Heart right ventricle (tissue), 16 donors: ENCODE measurements around the gene PJVK. TPM values are rescaled to one million over a fixed set of nuclear protein-coding genes. Genes with fewer than 3 reads are reported as not detected.

ENCODE experiments used
- ATAC-seq, 8 donors: fragments of 200-7000 bp; cut with Tn5 transposase; one replicate each; pipeline ENCODE4 v1.9.1; 2020; ENCODE audit warnings: mild to moderate bottlenecking in 8 of 8, moderate library complexity in 8 of 8, moderate number of reproducible peaks in 1 of 8
- DNase-seq, 2 donors: peaks; one replicate each; pipeline ENCODE4 v3.0.0-alpha.2; 2020
- H3K27ac ChIP-seq, 10 donors: fragments of 200-600 bp; sonication (generic) in 2 of 10; one replicate each; pipeline versions ENCODE4 v1.5.0 to v1.8.0; 2020 to 2022; ENCODE audit warnings: mild to moderate bottlenecking in 3 of 10
- H3K27me3 ChIP-seq, 7 donors: fragments of 200-600 bp; one replicate each; pipeline ENCODE4 v1.8.0; 2021 to 2022; ENCODE audit warnings: mild to moderate bottlenecking in 2 of 7
- H3K36me3 ChIP-seq, 9 donors: fragments of 200-600 bp; sonication (generic) in 1 of 9; one replicate each; pipeline versions ENCODE4 v1.5.0 to v1.8.0; 2020 to 2022; ENCODE audit warnings: mild to moderate bottlenecking in 2 of 9
- H3K4me1 ChIP-seq, 9 donors: fragments of 200-600 bp; sonication (generic) in 1 of 9; one replicate each; pipeline versions ENCODE4 v1.5.0 to v1.8.0; 2020 to 2022; ENCODE audit warnings: mild to moderate bottlenecking in 4 of 9
- H3K4me3 ChIP-seq, 10 donors: fragments of 200-600 bp; sonication (generic) in 2 of 10; one replicate each; pipeline versions ENCODE4 v1.5.0 to v1.8.0; 2020 to 2022; ENCODE audit warnings: mild to moderate bottlenecking in 7 of 10, moderate library complexity in 2 of 10
- H3K9me3 ChIP-seq, 11 donors: fragments of 200-600 bp in 10 of 11; sonication (generic) in 2 of 11; one replicate each; pipeline versions ENCODE4 v1.5.0 to v1.8.0; 2013 to 2022; ENCODE audit warnings: mild to moderate bottlenecking in 2 of 11, control low read depth in 1 of 11, moderate library complexity in 1 of 11
- CTCF ChIP-seq, 9 donors: fragments of 200-600 bp; sonication (generic) in 2 of 9; IDR thresholded peaks; one replicate each; pipeline versions ENCODE4 v1.5.0 to v1.8.0; 2021 to 2022; ENCODE audit warnings: antibody characterized with exemption in 9 of 9, mild to moderate bottlenecking in 5 of 9, moderate library complexity in 1 of 9
- WGBS, 2 donors: extraction: QIAGEN DNeasy Blood & Tissue Kit; methylation state at CpG; one replicate each; pipeline ENCODE4 v1.1.7; 2013; ENCODE audit warnings: inconsistent platforms in 1 of 2; 5-methylcytosine and 5-hydroxymethylcytosine counted together
- intact Hi-C, 10 donors: fragments of 100-400 bp; cut with DNase I; formaldehyde crosslinking; loops; one replicate each; pipeline versions ENCODE4 v1.11.1 to v1.14.2; 2022
- polyA plus RNA-seq, 2 donors: library from polyadenylated mRNA; stranded (reverse); fragments of 200-250 nt; gene quantifications; one replicate each; pipeline ENCODE4 v1.2.3, GENCODE V29; 2013
- total RNA-seq, 10 donors: library from RNA; stranded (reverse); fragmentation: NEBNext Ultra II Directional in 3 of 10; extraction: Animal tissue kit (Norgen Biotek cat#: 25700) in 3 of 10; gene quantifications; one replicate each; pipeline versions ENCODE4 v1.2.1 to v1.2.4, GENCODE V29; 2021 to 2023
- donor health status: Arrhythmogenic right ventricular cardiomyopathy.
- donor health status: ischemic (EF 13 %, LVEDD 7.1; RV severe dilation, severe dysfunction).
- donor health status: healthy with polysubstance abuse.
- donor health status: DM: no; HTN: yes; CAD: no.
- donor health status: DM: no; HTN: no; CAD: no.
- donor health status: ischemic (EF 25% LVEDD 6.9; RV normal size, moderate dysfunction).
- donor health status: ischemic (EF 25% LVEDD 5.7; RV mildly dilated, moderate dysfunction).
- donor health status: healthy.
- donor health status: DM: yes; HTN: yes; CAD: no.
- donor health status: Ischemic cardiomyopathy.
- donor health status: ischemic (EF 35%, LVEDD 5.7; RV mildly dilated, moderate dysfunction).
- donor health status: nonischemic (EF 11% LVEDD 7.7; RV severe dilation, severe dysfunction).
- donor health status: DM: yes; HTN: yes; CAD: no.
- donor health status: PGD.
- donor health status: ischemic (EF 29% LVEDD 5.4; RV normal size, mild dysfunction).
- donor health status: nonischemic (EF 23%, LVEDD 6.1; RV moderate dilation, normal function).

PJVK gene
- total and polyA plus RNA-seq, 12 donors = 0.54 to 6.6 (median 1.7) TPM

DNA sequence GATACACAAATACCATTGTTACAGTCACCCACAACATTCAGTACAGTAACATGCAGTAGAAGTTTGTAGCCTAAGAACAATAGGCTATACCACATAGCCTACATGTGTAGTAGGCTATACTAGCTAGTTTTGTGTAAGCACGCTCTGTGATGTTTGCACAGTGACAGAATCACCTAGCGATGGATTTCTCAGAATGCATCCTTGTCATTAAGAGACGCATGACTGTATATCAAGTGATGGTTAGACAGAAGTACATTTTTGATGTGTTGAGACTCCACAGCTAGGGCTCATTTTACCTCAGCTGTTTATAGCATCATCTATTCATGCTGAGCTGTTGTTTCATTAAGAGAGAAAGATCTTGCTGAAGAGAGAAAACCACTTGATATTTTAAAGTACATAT lies 48.5 kb downstream of the PJVK start:
- TF ChIP-seq CTCF (IDR thresholded peaks at IDR 0.05) = no peak

DNA sequence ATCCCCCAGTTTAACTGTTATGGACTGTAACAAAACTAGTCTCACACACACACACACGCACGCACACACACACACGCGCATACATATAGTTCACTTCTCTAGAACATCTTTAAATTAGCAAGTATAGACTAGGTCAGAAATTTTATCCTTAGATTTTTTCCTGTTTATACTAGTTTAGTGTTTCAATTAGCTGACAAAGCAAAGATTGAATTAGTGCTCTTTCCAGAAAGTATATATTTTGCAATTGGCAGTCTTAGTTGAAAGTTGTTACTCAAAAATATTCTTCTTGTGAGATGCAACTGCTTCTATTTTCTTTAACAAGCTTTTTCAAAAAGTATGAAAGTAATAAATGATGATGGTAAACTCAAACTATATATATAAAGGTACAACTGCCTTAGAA lies 51.6 kb downstream of the PJVK start:
- 95 to 98% methylated on average over 4 of the region's 4 CpGs for WGBS, 2 donors

More for the DNA sequence above, 48.5 kb downstream of the PJVK start:
- Histone ChIP-seq H3K36me3 (peaks cover 0 to 100% (median 78%) of the 10 kb centered on the region in 9 donors), H3K4me1 (peaks cover 0 to 8% (median 0%) of the 10 kb centered on the region in 9 donors), H3K9me3 (no peaks in the 10 kb centered on the region), H3K27me3 (no peaks in the 10 kb centered on the region), H3K4me3 (no peak overlapping the region), H3K27ac (no peak overlapping the region)
- 96 to 97% methylated on average over 3 of the region's 3 CpGs for WGBS, 2 donors
- DNase-seq = no peak
- ATAC-seq = no peak
- intact Hi-C loops = no loop called here

DNA sequence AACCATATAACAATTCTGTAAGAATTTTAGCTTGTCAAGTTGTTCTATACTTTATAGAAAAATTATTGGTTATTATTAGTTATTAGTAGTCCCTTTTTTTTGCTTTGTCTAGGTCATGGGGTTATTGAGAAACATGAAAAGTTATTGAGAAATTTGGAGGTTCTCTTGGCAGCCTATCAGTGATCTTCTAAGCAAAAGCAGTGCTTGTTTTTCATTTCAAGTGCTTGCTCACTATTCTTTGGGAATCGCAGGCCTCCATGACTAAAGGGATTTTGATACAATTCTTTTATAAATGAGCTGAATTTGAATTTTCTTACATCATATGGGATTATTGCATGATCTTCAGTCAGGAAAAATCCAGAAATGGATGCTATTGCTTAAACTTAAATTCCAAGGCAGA lies 54.9 kb downstream of the PJVK start:
- WGBS, 2 donors = 93 to 95% methylated on average over 1 of the region's 1 CpG

More for the DNA sequence above, 51.6 kb downstream of the PJVK start:
- Histone ChIP-seq H3K4me3 (no peak overlapping the region), H3K4me1 (peaks cover 0 to 17% (median 0%) of the 10 kb centered on the region in 9 donors), H3K27me3 (no peaks in the 10 kb centered on the region), H3K27ac (no peak overlapping the region), H3K36me3 (peaks cover 0 to 97% (median 57%) of the 10 kb centered on the region in 9 donors), H3K9me3 (no peaks in the 10 kb centered on the region)
- ATAC-seq (no peak), DNase-seq (no peak)
- no peak for TF ChIP-seq CTCF (IDR thresholded peaks at IDR 0.05)
- intact Hi-C loops = no loop called here

GRCh38 chr2:178506524-178506923 lies 55.3 kb downstream of the PJVK start:
- no peaks in the 10 kb centered on the region for H3K9me3 ChIP-seq
- WGBS, 2 donors = 90 to 98% methylated on average over 2 of the region's 2 CpGs
- H3K4me3 ChIP-seq = no peak overlapping the region
- DNase-seq (no peak), ATAC-seq (no peak)
- H3K36me3 ChIP-seq = peaks cover 0 to 91% (median 29%) of the 10 kb centered on the region in 9 donors
- peaks cover 0 to 8% (median 0%) of the 10 kb centered on the region in 9 donors for H3K4me1 ChIP-seq
- no peaks in the 10 kb centered on the region for H3K27me3 ChIP-seq
- TF ChIP-seq CTCF (IDR thresholded peaks at IDR 0.05) = no peak
- intact Hi-C loops = no loop called here
- no peak overlapping the region for H3K27ac ChIP-seq

More for the DNA sequence above, 54.9 kb downstream of the PJVK start:
- TF ChIP-seq CTCF (IDR thresholded peaks at IDR 0.05) = no peak
- ATAC-seq = no peak
- DNase-seq = no peak
- H3K4me1 ChIP-seq = peaks cover 0 to 8% (median 0%) of the 10 kb centered on the region in 9 donors
- H3K4me3 ChIP-seq = no peak overlapping the region
- no peak overlapping the region for H3K27ac ChIP-seq
- no peaks in the 10 kb centered on the region for H3K27me3 ChIP-seq
- intact Hi-C loops = no loop called here
- H3K36me3 ChIP-seq = peaks cover 0 to 91% (median 33%) of the 10 kb centered on the region in 9 donors
- no peaks in the 10 kb centered on the region for H3K9me3 ChIP-seq
